Measurements from ENCODE around the gene HNRNPDL.
A peak's percentile ranks its signal among the peaks of the same experiment; 100 is the strongest.

The HNRNPDL gene

DNA sequence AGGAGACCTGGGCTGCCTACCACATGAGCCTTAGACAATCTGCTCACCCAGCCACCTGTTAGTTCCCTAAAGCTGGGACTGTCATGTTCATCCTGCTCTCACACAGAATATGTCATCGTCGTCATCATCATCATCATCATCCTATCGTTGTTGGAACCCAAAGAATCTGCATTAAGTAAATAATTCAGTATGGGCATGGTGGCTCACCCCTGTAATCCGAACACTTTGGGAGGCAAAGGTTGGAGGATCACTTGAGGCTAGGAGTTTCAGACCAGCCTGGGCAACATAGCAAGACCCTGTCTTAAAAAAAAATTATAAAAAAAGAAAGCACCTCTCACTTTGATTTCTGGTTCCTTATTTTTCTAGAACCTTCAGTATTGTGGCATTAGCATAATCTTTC lies 6.5 kb upstream of the HNRNPDL start:
- peaks cover 0 to 13% of the 10 kb centered on the region in 2 experiments; a peak in 2 of 3 replicates for H3K36me3 ChIP-seq (ENCODE audit: control insufficient read depth in 2 of 2, insufficient read depth in 1 of 2, low read length in 2 of 2)
- H3K9me3 ChIP-seq (ENCODE audit: control insufficient read depth, insufficient read depth, low read depth, low read length): no peaks in the 10 kb centered on the region
- no peaks in the 10 kb centered on the region for H3K4me1 ChIP-seq (ENCODE audit: control insufficient read depth, insufficient read depth, low read length)
- TF ChIP-seq ZNF701 (tag by site-specific recombination; IDR thresholded peaks at IDR 0.05) (no peak), ZNF529 (tag by site-specific recombination; IDR thresholded peaks at IDR 0.05; ENCODE audit: insufficient replicate concordance) (no peak), ZNF121 (tag by site-specific recombination; IDR thresholded peaks at IDR 0.05) (peak; percentile 75)
- TF ChIP-seq, protein P1, sequence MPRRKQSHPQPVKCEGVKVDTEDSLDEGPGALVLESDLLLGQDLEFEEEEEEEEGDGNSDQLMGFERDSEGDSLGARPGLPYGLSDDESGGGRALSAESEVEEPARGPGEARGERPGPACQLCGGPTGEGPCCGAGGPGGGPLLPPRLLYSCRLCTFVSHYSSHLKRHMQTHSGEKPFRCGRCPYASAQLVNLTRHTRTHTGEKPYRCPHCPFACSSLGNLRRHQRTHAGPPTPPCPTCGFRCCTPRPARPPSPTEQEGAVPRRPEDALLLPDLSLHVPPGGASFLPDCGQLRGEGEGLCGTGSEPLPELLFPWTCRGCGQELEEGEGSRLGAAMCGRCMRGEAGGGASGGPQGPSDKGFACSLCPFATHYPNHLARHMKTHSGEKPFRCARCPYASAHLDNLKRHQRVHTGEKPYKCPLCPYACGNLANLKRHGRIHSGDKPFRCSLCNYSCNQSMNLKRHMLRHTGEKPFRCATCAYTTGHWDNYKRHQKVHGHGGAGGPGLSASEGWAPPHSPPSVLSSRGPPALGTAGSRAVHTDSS (tag by site-specific recombination; IDR thresholded peaks at IDR 0.05): peak; percentile 64
- CTCF ChIA-PET: interaction anchor here (0.6 kb wide), 1 partner anchor 202 kb away, joined by 6 read pairs; no protein-coding TSS in a partner anchor
- POLR2A ChIA-PET: interaction anchor here (1.1 to 1.6 kb wide), 2 partner anchors 7 to 63 kb away, joined by 6 to 7 read pairs; partner anchors contain the start of gene HNRNPD
- H3K27ac ChIP-seq (ENCODE audit: extremely low read depth, low read depth, low read length): no peak overlapping the region
- H3K4me3 ChIP-seq (ENCODE audit: low read depth, low read length): no peak overlapping the region

DNA sequence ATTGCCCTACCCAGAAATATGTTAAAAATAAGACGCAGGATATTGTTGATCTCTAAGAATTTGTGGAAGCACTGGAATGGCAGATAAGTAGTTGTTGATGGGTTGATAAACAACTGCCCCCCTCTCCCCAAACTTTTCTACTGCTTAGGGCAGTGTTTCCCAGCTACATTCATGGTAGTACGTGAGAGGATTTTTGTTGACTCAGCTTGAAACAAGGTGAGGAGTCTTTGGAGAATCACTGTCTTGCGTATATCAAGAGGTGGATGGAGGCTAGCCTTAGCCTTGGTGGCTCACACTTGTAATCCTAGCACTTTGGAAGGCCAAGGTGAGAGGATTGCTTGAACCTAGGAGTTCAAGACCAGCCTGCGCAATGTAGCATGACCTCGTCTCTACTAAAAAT lies 5.9 kb upstream of the HNRNPDL start:
- H3K4me1 ChIP-seq (ENCODE audit: control insufficient read depth, insufficient read depth, low read length): no peaks in the 10 kb centered on the region
- H3K36me3 ChIP-seq (ENCODE audit: control insufficient read depth in 2 of 2, insufficient read depth in 1 of 2, low read length in 2 of 2): peaks cover 0 to 13% of the 10 kb centered on the region in 2 experiments; a peak in 2 of 3 replicates
- POLR2A ChIA-PET: no interaction called here
- CTCF ChIA-PET: no interaction called here
- H3K4me3 ChIP-seq (ENCODE audit: low read depth, low read length): no peak overlapping the region
- H3K27ac ChIP-seq (ENCODE audit: extremely low read depth, low read depth, low read length): no peak overlapping the region
- TF ChIP-seq, protein P2, sequence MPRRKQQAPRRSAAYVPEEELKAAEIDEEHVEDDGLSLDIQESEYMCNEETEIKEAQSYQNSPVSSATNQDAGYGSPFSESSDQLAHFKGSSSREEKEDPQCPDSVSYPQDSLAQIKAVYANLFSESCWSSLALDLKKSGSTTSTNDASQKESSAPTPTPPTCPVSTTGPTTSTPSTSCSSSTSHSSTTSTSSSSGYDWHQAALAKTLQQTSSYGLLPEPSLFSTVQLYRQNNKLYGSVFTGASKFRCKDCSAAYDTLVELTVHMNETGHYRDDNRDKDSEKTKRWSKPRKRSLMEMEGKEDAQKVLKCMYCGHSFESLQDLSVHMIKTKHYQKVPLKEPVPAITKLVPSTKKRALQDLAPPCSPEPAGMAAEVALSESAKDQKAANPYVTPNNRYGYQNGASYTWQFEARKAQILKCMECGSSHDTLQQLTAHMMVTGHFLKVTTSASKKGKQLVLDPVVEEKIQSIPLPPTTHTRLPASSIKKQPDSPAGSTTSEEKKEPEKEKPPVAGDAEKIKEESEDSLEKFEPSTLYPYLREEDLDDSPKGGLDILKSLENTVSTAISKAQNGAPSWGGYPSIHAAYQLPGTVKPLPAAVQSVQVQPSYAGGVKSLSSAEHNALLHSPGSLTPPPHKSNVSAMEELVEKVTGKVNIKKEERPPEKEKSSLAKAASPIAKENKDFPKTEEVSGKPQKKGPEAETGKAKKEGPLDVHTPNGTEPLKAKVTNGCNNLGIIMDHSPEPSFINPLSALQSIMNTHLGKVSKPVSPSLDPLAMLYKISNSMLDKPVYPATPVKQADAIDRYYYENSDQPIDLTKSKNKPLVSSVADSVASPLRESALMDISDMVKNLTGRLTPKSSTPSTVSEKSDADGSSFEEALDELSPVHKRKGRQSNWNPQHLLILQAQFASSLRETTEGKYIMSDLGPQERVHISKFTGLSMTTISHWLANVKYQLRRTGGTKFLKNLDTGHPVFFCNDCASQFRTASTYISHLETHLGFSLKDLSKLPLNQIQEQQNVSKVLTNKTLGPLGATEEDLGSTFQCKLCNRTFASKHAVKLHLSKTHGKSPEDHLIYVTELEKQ (tag by site-specific recombination; IDR thresholded peaks at IDR 0.05; ENCODE audit: borderline replicate concordance): no peak
- TF ChIP-seq ZNF121 (tag by site-specific recombination; IDR thresholded peaks at IDR 0.05) (no peak), ZBTB48 (tag by site-specific recombination; IDR thresholded peaks at IDR 0.05) (no peak)
- no peaks in the 10 kb centered on the region for H3K9me3 ChIP-seq (ENCODE audit: control insufficient read depth, insufficient read depth, low read depth, low read length)

DNA sequence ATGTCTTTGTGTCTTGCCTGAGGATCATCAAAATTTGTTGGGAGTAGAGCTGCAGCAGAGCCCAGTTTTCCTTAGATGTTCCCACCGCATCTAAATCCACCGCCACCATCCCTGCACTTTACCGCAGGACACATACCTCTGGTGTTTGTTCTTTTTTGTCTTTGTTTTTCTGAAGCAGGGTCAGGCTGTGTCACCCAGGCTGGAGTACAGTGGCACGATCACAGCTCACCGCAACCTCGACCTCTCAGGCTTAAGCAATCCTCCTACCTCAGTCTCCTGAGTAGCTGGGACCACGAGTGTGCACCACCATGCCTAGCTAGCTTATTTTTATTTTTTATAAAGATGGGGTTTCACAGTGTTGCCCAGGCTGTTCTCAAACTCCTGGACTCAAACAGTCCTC lies 4.7 kb upstream of the HNRNPDL start:
- ChIA-PET POLR2A (no interaction called here), CTCF (interaction anchor here (0.8 kb wide), 1 partner anchor 62 kb away, joined by 3 read pairs; no protein-coding TSS in a partner anchor)
- Histone ChIP-seq H3K27ac (ENCODE audit: extremely low read depth, low read depth, low read length) (no peak overlapping the region), H3K4me1 (ENCODE audit: control insufficient read depth, insufficient read depth, low read length) (no peaks in the 10 kb centered on the region), H3K36me3 (ENCODE audit: control insufficient read depth in 2 of 2, insufficient read depth in 1 of 2, low read length in 2 of 2) (peaks cover 0 to 13% of the 10 kb centered on the region in 2 experiments; a peak in 2 of 3 replicates), H3K9me3 (ENCODE audit: control insufficient read depth, insufficient read depth, low read depth, low read length) (no peaks in the 10 kb centered on the region), H3K4me3 (ENCODE audit: low read depth, low read length) (no peak overlapping the region)
- TF ChIP-seq ZNF239 (tag by site-specific recombination; IDR thresholded peaks at IDR 0.05) (no peak), ZNF211 (tag by site-specific recombination; IDR thresholded peaks at IDR 0.05; ENCODE audit: low read depth) (no peak), ZNF292 (tag by site-specific recombination; IDR thresholded peaks at IDR 0.05; ENCODE audit: borderline replicate concordance, low read depth) (no peak), ZNF133 (tag by site-specific recombination; IDR thresholded peaks at IDR 0.05) (no peak), ZNF184 (tag by site-specific recombination; IDR thresholded peaks at IDR 0.05) (no peak), ZNF274 (IDR thresholded peaks at IDR 0.05; ENCODE audit: low read length) (no peak), ZNF274 (tag by site-specific recombination; IDR thresholded peaks at IDR 0.05; ENCODE audit: borderline replicate concordance) (no peak), ZNF571 (tag by site-specific recombination; IDR thresholded peaks at IDR 0.05) (no peak), ZNF585B (tag by site-specific recombination; IDR thresholded peaks at IDR 0.05) (no peak), ZNF701 (tag by site-specific recombination; IDR thresholded peaks at IDR 0.05) (no peak), ZNF391 (tag by site-specific recombination; IDR thresholded peaks at IDR 0.05; ENCODE audit: borderline replicate concordance, low read depth) (no peak), ZNF140 (tag by site-specific recombination; IDR thresholded peaks at IDR 0.05) (no peak), ZNF214 (tag by site-specific recombination; IDR thresholded peaks at IDR 0.05; ENCODE audit: borderline replicate concordance) (no peak), ZNF560 (tag by site-specific recombination; IDR thresholded peaks at IDR 0.05; ENCODE audit: borderline replicate concordance) (no peak)
- TF ChIP-seq, protein P3, sequence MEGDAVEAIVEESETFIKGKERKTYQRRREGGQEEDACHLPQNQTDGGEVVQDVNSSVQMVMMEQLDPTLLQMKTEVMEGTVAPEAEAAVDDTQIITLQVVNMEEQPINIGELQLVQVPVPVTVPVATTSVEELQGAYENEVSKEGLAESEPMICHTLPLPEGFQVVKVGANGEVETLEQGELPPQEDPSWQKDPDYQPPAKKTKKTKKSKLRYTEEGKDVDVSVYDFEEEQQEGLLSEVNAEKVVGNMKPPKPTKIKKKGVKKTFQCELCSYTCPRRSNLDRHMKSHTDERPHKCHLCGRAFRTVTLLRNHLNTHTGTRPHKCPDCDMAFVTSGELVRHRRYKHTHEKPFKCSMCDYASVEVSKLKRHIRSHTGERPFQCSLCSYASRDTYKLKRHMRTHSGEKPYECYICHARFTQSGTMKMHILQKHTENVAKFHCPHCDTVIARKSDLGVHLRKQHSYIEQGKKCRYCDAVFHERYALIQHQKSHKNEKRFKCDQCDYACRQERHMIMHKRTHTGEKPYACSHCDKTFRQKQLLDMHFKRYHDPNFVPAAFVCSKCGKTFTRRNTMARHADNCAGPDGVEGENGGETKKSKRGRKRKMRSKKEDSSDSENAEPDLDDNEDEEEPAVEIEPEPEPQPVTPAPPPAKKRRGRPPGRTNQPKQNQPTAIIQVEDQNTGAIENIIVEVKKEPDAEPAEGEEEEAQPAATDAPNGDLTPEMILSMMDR (tag by site-specific recombination; IDR thresholded peaks at IDR 0.05): no peak

Data from HEK293 (cell line).